NT2/D1 (cell line): ENCODE results near the gene MSX1.

ENCODE experiments used
- DNase-seq: peaks from one replicate; pipeline ENCODE4 v3.0.0-alpha.2; 2011; ENCODE audit warnings: low read depth, low spot score
- H3K27me3 ChIP-seq: 2 replicates; pipeline ENCODE4 v1.6.0; 2011; ENCODE audit warnings: mild to moderate bottlenecking; ENCODE audit not compliant: insufficient read length, insufficient read depth
- H3K36me3 ChIP-seq: 2 replicates; pipeline ENCODE4 v1.6.1; 2011; ENCODE audit warnings: mild to moderate bottlenecking, low read length, mixed read lengths; ENCODE audit not compliant: insufficient read depth, insufficient read length
- H3K4me1 ChIP-seq: 2 replicates; pipeline ENCODE4 v1.5.1; 2011; ENCODE audit not compliant: insufficient read depth, insufficient read length
- H3K4me3 ChIP-seq: 2 replicates; pipeline ENCODE4 v1.5.1; 2011; ENCODE audit warnings: low read depth; ENCODE audit not compliant: insufficient read length
- H3K9ac ChIP-seq: 2 replicates; pipeline ENCODE4 v1.6.0; 2011; ENCODE audit warnings: low read depth; ENCODE audit not compliant: insufficient read length
- H3K9me3 ChIP-seq: 2 replicates; pipeline ENCODE4 v1.5.1; 2011; ENCODE audit warnings: mild to moderate bottlenecking, low read length; ENCODE audit not compliant: insufficient read depth
- SUZ12 ChIP-seq: IDR thresholded peaks from 2 replicates; pipeline ENCODE4 v1.6.1; 2011; ENCODE audit not compliant: insufficient read length, insufficient read depth; ENCODE audit errors: extremely low read depth
- YY1 ChIP-seq: IDR thresholded peaks from 2 replicates; pipeline ENCODE4 v1.6.1; 2011; ENCODE audit not compliant: insufficient read length, insufficient read depth
- ZNF274 ChIP-seq: IDR thresholded peaks from 2 replicates; pipeline ENCODE4 v1.6.1; 2011; ENCODE audit warnings: mild to moderate bottlenecking, low read depth, low read length

The MSX1 gene

GRCh38 chr4:4901877-4902276, 42.4 kb downstream of the MSX1 start:
- H3K27me3 ChIP-seq = peaks cover 11% of the 10 kb centered on the region
- H3K9me3 ChIP-seq = peaks cover 15% of the 10 kb centered on the region; the same call in 1 of the 2 replicates
- no peak overlapping the region for H3K4me3 ChIP-seq
- H3K36me3 ChIP-seq = no peaks in the 10 kb centered on the region
- no peak for TF ChIP-seq SUZ12
- TF ChIP-seq YY1 = no peak
- TF ChIP-seq ZNF274 = no peak
- H3K9ac ChIP-seq = no peak overlapping the region
- no peaks in the 10 kb centered on the region for H3K4me1 ChIP-seq
- peak; percentile 11 for DNase-seq

GRCh38 chr4:4912155-4912554, 52.7 kb downstream of the MSX1 start:
- DNase-seq = no peak
- Histone ChIP-seq H3K4me3 (no peak overlapping the region), H3K36me3 (no peaks in the 10 kb centered on the region), H3K4me1 (peaks cover 3% of the 10 kb centered on the region), H3K9me3 (no peaks in the 10 kb centered on the region), H3K9ac (no peak overlapping the region), H3K27me3 (peaks cover 11% of the 10 kb centered on the region)
- no peak for TF ChIP-seq ZNF274
- no peak for TF ChIP-seq YY1

GRCh38 chr4:4913147-4913561, 53.7 kb downstream of the MSX1 start:
- H3K36me3 ChIP-seq = no peaks in the 10 kb centered on the region

More at GRCh38 chr4:4913147-4913561, 53.7 kb downstream of the MSX1 start:
- peaks cover 11% of the 10 kb centered on the region for H3K27me3 ChIP-seq
- H3K9ac ChIP-seq = no peak overlapping the region
- TF ChIP-seq ZNF274 (no peak), YY1 (no peak), SUZ12 (no peak)
- no peak overlapping the region for H3K4me3 ChIP-seq
- no peaks in the 10 kb centered on the region for H3K9me3 ChIP-seq
- no peak for DNase-seq
- peaks cover 3% of the 10 kb centered on the region for H3K4me1 ChIP-seq
